ENCODE measurements around the gene AUTS2.

DNA sequence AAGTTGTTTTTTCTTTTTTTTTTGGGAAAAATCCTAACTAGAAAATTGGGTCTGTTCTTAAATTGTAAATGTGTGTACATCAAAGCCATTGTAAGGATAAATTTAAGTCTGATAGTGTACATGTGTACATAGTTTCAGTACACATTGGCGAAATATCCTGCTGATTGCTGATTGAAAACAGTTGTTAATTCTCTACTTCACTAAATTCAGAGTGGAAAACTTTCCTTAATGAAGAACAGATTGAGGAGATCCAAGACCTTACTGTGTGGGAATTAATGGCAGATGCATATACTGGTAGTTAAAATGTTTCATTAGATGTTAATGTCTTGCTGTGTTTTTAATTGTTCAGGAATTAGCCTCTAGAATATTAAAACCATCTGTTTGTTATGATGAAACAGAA, 506.0 kb downstream of the AUTS2 start:
- TF ChIP-seq EZH2 (IDR thresholded peaks at IDR 0.05; ENCODE audit: low read depth, unreplicated experiment) (no peak), EZH2phosphoT487 (IDR thresholded peaks at IDR 0.05; ENCODE audit: unreplicated experiment) (no peak), REST (IDR thresholded peaks at IDR 0.05; ENCODE audit: unreplicated experiment) (no peak), CTCF (conservative IDR thresholded peaks at IDR 0.05; ENCODE audit: low read depth in 2 of 2) (no peak), POLR2AphosphoS5 (IDR thresholded peaks at IDR 0.05; ENCODE audit: low read depth) (no peak), NANOG (IDR thresholded peaks at IDR 0.05; ENCODE audit: borderline replicate concordance) (no peak), ZNF331 (CRISPR knock-in tag; IDR thresholded peaks at IDR 0.05; ENCODE audit: low read depth) (no peak), ETS1 (IDR thresholded peaks at IDR 0.05) (no peak), CREB1 (CRISPR knock-in tag; IDR thresholded peaks at IDR 0.05; ENCODE audit: low read depth) (no peak), STAT1 (IDR thresholded peaks at IDR 0.05; ENCODE audit: unreplicated experiment) (no peak), JUNB (IDR thresholded peaks at IDR 0.05; ENCODE audit: unreplicated experiment) (no peak)

All from GM23338 (cell line).